Measurements from ENCODE around the gene AASDHPPT.

DNA sequence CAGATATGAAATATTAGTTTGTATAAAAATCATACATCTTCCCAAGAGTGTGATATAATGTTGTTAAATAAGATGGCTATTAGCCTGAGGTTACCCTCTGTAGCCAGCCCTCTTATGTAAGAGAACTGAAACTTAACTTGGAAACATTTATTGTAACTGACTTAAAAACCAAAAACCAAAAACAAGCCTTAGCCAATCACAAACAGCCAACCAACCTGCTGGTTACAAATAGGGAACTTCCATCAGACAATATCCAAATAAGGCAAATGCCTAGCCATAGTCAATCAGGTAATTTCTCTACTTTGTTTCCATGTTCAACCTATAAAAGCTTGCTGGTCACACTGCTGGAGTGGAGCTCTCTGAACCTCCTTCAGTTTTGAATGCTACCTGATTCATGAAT is 14.5 kb upstream of the AASDHPPT start:
- TF ChIP-seq, protein P1, sequence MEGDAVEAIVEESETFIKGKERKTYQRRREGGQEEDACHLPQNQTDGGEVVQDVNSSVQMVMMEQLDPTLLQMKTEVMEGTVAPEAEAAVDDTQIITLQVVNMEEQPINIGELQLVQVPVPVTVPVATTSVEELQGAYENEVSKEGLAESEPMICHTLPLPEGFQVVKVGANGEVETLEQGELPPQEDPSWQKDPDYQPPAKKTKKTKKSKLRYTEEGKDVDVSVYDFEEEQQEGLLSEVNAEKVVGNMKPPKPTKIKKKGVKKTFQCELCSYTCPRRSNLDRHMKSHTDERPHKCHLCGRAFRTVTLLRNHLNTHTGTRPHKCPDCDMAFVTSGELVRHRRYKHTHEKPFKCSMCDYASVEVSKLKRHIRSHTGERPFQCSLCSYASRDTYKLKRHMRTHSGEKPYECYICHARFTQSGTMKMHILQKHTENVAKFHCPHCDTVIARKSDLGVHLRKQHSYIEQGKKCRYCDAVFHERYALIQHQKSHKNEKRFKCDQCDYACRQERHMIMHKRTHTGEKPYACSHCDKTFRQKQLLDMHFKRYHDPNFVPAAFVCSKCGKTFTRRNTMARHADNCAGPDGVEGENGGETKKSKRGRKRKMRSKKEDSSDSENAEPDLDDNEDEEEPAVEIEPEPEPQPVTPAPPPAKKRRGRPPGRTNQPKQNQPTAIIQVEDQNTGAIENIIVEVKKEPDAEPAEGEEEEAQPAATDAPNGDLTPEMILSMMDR (IDR thresholded peaks at IDR 0.05; ENCODE audit: poor library complexity): no peak
- no peak for TF ChIP-seq EZH2 (IDR thresholded peaks at IDR 0.05; ENCODE audit: borderline replicate concordance)

Measured in hepatocyte (in vitro differentiated cells).